Measurements from ENCODE around the gene OR5AN1.

DNA sequence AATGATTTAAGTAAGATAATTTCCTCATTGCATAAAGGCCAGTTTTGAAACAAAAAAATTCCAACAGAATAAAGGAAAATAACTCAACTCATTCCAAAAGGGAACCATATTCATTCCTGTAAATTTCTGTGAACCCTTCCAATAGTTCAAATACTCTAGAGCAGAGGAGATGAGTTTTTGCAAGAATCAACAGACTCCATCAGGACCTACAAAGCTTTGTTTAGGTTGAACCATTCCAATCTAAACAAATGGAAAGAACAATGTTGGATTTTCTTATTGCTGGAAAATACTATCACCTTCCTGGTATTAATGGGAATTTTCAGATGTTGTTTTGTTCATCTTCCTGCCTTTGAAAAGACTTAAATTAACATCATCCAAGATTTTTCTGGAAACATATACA is 21.8 kb upstream of the OR5AN1 start:
- TF ChIP-seq, protein P1, sequence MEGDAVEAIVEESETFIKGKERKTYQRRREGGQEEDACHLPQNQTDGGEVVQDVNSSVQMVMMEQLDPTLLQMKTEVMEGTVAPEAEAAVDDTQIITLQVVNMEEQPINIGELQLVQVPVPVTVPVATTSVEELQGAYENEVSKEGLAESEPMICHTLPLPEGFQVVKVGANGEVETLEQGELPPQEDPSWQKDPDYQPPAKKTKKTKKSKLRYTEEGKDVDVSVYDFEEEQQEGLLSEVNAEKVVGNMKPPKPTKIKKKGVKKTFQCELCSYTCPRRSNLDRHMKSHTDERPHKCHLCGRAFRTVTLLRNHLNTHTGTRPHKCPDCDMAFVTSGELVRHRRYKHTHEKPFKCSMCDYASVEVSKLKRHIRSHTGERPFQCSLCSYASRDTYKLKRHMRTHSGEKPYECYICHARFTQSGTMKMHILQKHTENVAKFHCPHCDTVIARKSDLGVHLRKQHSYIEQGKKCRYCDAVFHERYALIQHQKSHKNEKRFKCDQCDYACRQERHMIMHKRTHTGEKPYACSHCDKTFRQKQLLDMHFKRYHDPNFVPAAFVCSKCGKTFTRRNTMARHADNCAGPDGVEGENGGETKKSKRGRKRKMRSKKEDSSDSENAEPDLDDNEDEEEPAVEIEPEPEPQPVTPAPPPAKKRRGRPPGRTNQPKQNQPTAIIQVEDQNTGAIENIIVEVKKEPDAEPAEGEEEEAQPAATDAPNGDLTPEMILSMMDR (IDR thresholded peaks at IDR 0.05; ENCODE audit: low read depth, low read length) = no peak
- no peak for TF ChIP-seq EZH2phosphoT487 (IDR thresholded peaks at IDR 0.05; ENCODE audit: low read depth)

All from OCI-LY3 (cell line).